Endothelial cell of umbilical vein (primary cell): ENCODE data around the gene FCMR. TPM values are rescaled to one million over a fixed set of nuclear protein-coding genes. Genes with fewer than 3 reads are reported as not detected.

ENCODE experiments used
- BruUV-seq: library from RNA; stranded (reverse); fragments of 400-500 nt; replicated peaks from 2 replicates; lab custom pipeline; 2021; lab: Mats Ljungman, UMichigan
- CTCF ChIA-PET: fragments of 300-600, 350-600 bp; sonication (Branson Sonifier 250); formaldehyde crosslinking; loops from one replicate; lab custom pipeline; 2021; ENCODE audit warnings: antibody characterized with exemption, inconsistent platforms; lab: Charles Lee
- POLR2A ChIA-PET: fragments of 300-600, 350-600 bp; sonication (Branson Sonifier 250); formaldehyde crosslinking; loops from one replicate; lab custom pipeline; 2021; ENCODE audit warnings: antibody characterized with exemption, inconsistent platforms; lab: Charles Lee
- DNase-seq: peaks from one replicate; pipeline ENCODE4 v3.0.0-alpha.2; 2011; ENCODE audit warnings: low read depth, low spot score
- FAIRE-seq: peaks from 2 replicates; lab custom pipeline; 2011; peaks lifted over from hg19 to GRCh38; lab: Jason Lieb, UNC
- H2AFZ ChIP-seq: 2 replicates; pipeline ENCODE4 v1.6.0; 2012; ENCODE audit warnings: low read depth, low read length, control low read depth, inconsistent platforms
- H3K27ac ChIP-seq: 2 replicates; pipeline ENCODE4 v1.5.1; 2011; ENCODE audit warnings: low read depth, mild to moderate bottlenecking, control low read depth, low read length, moderate library complexity; ENCODE audit not compliant: insufficient read depth
- H3K27me3 ChIP-seq, 2 experiments: 2 replicates each; pipeline versions ENCODE4 v1.6.0 to v1.6.1; 2011; ENCODE audit warnings: low read length in 2 of 2, mixed read lengths in 1 of 2; ENCODE audit not compliant: control insufficient read depth in 2 of 2, insufficient read depth in 2 of 2
- H3K36me3 ChIP-seq, 2 experiments: 2 replicates in 1 of 2; 3 replicates in 1 of 2; pipeline ENCODE4 v1.5.1; 2011; ENCODE audit warnings: low read length in 2 of 2, mild to moderate bottlenecking in 1 of 2, moderate library complexity in 1 of 2; ENCODE audit not compliant: control insufficient read depth in 2 of 2, insufficient read depth in 2 of 2; ENCODE audit errors: extremely low read depth in 1 of 2
- H3K4me1 ChIP-seq: 3 replicates; pipeline ENCODE4 v1.5.1; 2011; ENCODE audit warnings: mild to moderate bottlenecking, low read length; ENCODE audit not compliant: control insufficient read depth, insufficient read depth; ENCODE audit errors: extremely low read depth
- H3K4me2 ChIP-seq: 2 replicates; pipeline ENCODE4 v1.6.1; 2011; ENCODE audit warnings: low read length, control low read depth, mixed read lengths; ENCODE audit not compliant: insufficient read depth
- H3K4me3 ChIP-seq, 3 experiments: fragments of 200-600 bp in 1 of 3; sonication (generic), shearing (Covaris generic) in 1 of 3; replicated peaks in 1 of 3; 2 replicates each; pipeline ENCODE4 v1.5.1; 2011 to 2016; ENCODE audit warnings: control low read depth in 3 of 3, low read length in 3 of 3, mild to moderate bottlenecking in 2 of 3, inconsistent platforms in 1 of 3, low read depth in 1 of 3, moderate library complexity in 1 of 3; ENCODE audit not compliant: insufficient read depth in 1 of 3
- H3K79me2 ChIP-seq: 2 replicates; pipeline ENCODE4 v1.6.0; 2012; ENCODE audit warnings: low read length, inconsistent platforms; ENCODE audit not compliant: control insufficient read depth, insufficient read depth
- H3K9ac ChIP-seq: replicated peaks from 2 replicates; pipeline ENCODE3; 2011; ENCODE audit warnings: low read length, control low read depth; ENCODE audit not compliant: insufficient read depth; ENCODE audit errors: extremely low read depth
- H3K9me1 ChIP-seq: replicated peaks from 3 replicates; pipeline ENCODE4 v1.6.0; 2011; ENCODE audit warnings: mild to moderate bottlenecking, low read length; ENCODE audit not compliant: control insufficient read depth, insufficient read depth; ENCODE audit errors: extremely low read depth
- H3K9me3 ChIP-seq: replicated peaks from 2 replicates; pipeline ENCODE4 v1.5.1; 2012; ENCODE audit warnings: low read length, inconsistent platforms; ENCODE audit not compliant: control insufficient read depth, insufficient read depth
- H4K20me1 ChIP-seq: replicated peaks from 2 replicates; pipeline ENCODE3; 2011; ENCODE audit warnings: mild to moderate bottlenecking, low read length; ENCODE audit not compliant: control insufficient read depth, insufficient read depth; ENCODE audit errors: extremely low read depth
- EZH2 ChIP-seq: IDR thresholded peaks from 2 replicates; pipeline ENCODE4 v1.6.1; 2012; ENCODE audit warnings: borderline replicate concordance, low read depth, mild to moderate bottlenecking, moderate library complexity, low read length, inconsistent platforms; ENCODE audit not compliant: severe bottlenecking
- FOS ChIP-seq: IDR thresholded peaks from 2 replicates; pipeline ENCODE4 v1.6.1; 2011; ENCODE audit warnings: mild to moderate bottlenecking, low read length, moderate library complexity, borderline replicate concordance; ENCODE audit not compliant: insufficient read depth
- GATA2 ChIP-seq: IDR thresholded peaks from 2 replicates; pipeline ENCODE4 v1.7.0; 2011; ENCODE audit warnings: low read depth, mild to moderate bottlenecking, moderate library complexity, mixed read lengths, low read length; ENCODE audit not compliant: insufficient read length, insufficient read depth
- JUN ChIP-seq: IDR thresholded peaks from 2 replicates; pipeline ENCODE4 v1.6.1; 2011; ENCODE audit warnings: borderline replicate concordance, low read depth; ENCODE audit not compliant: insufficient read length, insufficient read depth
- MYC ChIP-seq: IDR thresholded peaks from one replicate; pipeline ENCODE4 v1.6.1; 2011; ENCODE audit warnings: mild to moderate bottlenecking, low read depth, low read length
- POLR2A ChIP-seq: IDR thresholded peaks from 2 replicates; pipeline ENCODE4 v1.6.1; 2012; ENCODE audit warnings: low read depth, mild to moderate bottlenecking, control low read depth, low read length
- POLR2AphosphoS5 ChIP-seq: IDR thresholded peaks from 2 replicates; pipeline ENCODE4 v1.6.1; 2012; ENCODE audit warnings: low read depth, mild to moderate bottlenecking, control low read depth, low read length, moderate library complexity; ENCODE audit not compliant: insufficient read depth
- dilution Hi-C: fragments of 300-500 bp; cut with MboI; formaldehyde crosslinking; loops from one replicate; pipeline ENCODE4 v1.15.0; 2019; ENCODE audit warnings: low sequenced_read_pairs; ENCODE audit not compliant: extremely low pct_ligation_motif_present
- intact Hi-C: fragments of 100-400 bp; cut with micrococcal nuclease; formaldehyde crosslinking; loops from one replicate; pipeline ENCODE4 v1.10.0; 2022
- polyA plus RNA-seq, 4 experiments: library from polyadenylated mRNA; depleted of rRNA in 3 of 4; stranded (reverse) in 3 of 4; unstranded in 1 of 4; fragments of >200 nt; gene quantifications; 2 replicates each; pipeline versions ENCODE4 v1.2.1 to v1.2.3, GENCODE V29; 2011 to 2012; ENCODE audit warnings: missing spikeins in 1 of 4
- total RNA-seq: library from RNA; stranded (reverse); gene quantifications from 2 replicates; pipeline ENCODE4 v1.2.3, GENCODE V29; 2021
- TF ChIP-seq, protein P1 (sequence below): IDR thresholded peaks from 2 replicates; pipeline ENCODE4 v1.6.1; 2011; ENCODE audit not compliant: insufficient read depth, insufficient read length
- TF ChIP-seq, protein P2 (sequence below), 2 donors: IDR thresholded peaks; 1 replicate in 1 of 2; 2 replicates in 1 of 2; pipeline ENCODE4 v1.5.1; 2011; ENCODE audit warnings: low read length in 2 of 2, mild to moderate bottlenecking in 2 of 2, moderate library complexity in 2 of 2, control low read depth in 1 of 2, inconsistent platforms in 1 of 2, low read depth in 1 of 2; ENCODE audit not compliant: insufficient read depth in 1 of 2; ENCODE audit errors: extremely low read depth in 1 of 2

The FCMR gene
- total and polyA plus RNA-seq, 2 donors (not counting 3 experiments of a cell fraction or from before 2014, with no cell fraction given) = not detected

DNA sequence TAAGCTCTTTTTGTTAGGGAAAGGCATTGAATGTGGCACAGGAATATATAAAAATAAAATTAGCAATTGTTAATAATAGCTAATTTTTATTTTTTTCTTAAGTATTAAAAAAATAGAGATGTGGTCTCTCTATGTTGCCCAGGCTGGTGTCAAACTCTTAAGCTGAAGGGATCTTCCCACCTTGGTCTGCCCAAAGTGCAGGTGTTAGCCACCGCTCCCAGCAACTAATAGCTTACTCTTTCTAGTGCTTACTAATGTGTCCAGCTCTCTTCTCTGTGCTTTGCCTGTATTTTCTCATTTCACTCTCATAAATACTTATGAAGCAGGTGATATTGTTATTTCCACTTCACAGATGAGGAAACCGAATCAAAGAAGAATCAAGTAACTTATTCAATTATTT is 37.9 kb downstream of the FCMR start:
- Histone ChIP-seq H4K20me1 (no peaks in the 10 kb centered on the region), H3K27me3 (peaks cover 8% of the 10 kb centered on the region in 2 experiments), H3K36me3 (no peaks in the 10 kb centered on the region), H3K4me3 (no peak overlapping the region), H3K27ac (no peak overlapping the region), H2AFZ (no peak overlapping the region), H3K9me3 (no peaks in the 10 kb centered on the region), H3K9me1 (no peaks in the 10 kb centered on the region), H3K79me2 (no peaks in the 10 kb centered on the region), H3K4me2 (no peak overlapping the region), H3K9ac (no peak overlapping the region), H3K4me1 (no peaks in the 10 kb centered on the region)
- no TSS peak for BruUV-seq
- TF ChIP-seq, protein P1, sequence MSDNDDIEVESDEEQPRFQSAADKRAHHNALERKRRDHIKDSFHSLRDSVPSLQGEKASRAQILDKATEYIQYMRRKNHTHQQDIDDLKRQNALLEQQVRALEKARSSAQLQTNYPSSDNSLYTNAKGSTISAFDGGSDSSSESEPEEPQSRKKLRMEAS = no peak
- TF ChIP-seq GATA2 (no peak), JUN (no peak), POLR2AphosphoS5 (no peak), POLR2A (no peak), MYC (no peak), EZH2 (no peak), FOS (no peak)
- TF ChIP-seq, protein P2, sequence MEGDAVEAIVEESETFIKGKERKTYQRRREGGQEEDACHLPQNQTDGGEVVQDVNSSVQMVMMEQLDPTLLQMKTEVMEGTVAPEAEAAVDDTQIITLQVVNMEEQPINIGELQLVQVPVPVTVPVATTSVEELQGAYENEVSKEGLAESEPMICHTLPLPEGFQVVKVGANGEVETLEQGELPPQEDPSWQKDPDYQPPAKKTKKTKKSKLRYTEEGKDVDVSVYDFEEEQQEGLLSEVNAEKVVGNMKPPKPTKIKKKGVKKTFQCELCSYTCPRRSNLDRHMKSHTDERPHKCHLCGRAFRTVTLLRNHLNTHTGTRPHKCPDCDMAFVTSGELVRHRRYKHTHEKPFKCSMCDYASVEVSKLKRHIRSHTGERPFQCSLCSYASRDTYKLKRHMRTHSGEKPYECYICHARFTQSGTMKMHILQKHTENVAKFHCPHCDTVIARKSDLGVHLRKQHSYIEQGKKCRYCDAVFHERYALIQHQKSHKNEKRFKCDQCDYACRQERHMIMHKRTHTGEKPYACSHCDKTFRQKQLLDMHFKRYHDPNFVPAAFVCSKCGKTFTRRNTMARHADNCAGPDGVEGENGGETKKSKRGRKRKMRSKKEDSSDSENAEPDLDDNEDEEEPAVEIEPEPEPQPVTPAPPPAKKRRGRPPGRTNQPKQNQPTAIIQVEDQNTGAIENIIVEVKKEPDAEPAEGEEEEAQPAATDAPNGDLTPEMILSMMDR (IDR thresholded peaks at IDR 0.05; ENCODE audit: extremely low read depth in 1 of 2, insufficient read depth in 1 of 2, low read depth in 1 of 2, low read length in 2 of 2) = no peak
- DNase-seq = no peak
- ChIA-PET CTCF (interaction anchor here (1.2 to 2.2 kb wide), 3 partner anchors 12 to 135 kb away, joined by 3 to 9 read pairs (median 5); no protein-coding TSS in a partner anchor), POLR2A (interaction anchor here (1.2 kb wide), 1 partner anchor 11 kb away, joined by 3 read pairs; no protein-coding TSS in a partner anchor)
- no peak for FAIRE-seq
- intact Hi-C loops (no loop called here), dilution Hi-C loops (no loop called here)
